GM19467 (cell line): ENCODE results near the gene SH3BGRL2.
A peak's percentile ranks its signal among the peaks of the same experiment; 100 is the strongest.

Experiments
- ATAC-seq: cut with Tn5 transposase; IDR thresholded peaks from one replicate; pipeline ENCODE4 v1.9.1; 2021; ENCODE audit warnings: mild to moderate bottlenecking, moderate library complexity; ENCODE audit not compliant: unreplicated experiment

Gene SH3BGRL2

DNA sequence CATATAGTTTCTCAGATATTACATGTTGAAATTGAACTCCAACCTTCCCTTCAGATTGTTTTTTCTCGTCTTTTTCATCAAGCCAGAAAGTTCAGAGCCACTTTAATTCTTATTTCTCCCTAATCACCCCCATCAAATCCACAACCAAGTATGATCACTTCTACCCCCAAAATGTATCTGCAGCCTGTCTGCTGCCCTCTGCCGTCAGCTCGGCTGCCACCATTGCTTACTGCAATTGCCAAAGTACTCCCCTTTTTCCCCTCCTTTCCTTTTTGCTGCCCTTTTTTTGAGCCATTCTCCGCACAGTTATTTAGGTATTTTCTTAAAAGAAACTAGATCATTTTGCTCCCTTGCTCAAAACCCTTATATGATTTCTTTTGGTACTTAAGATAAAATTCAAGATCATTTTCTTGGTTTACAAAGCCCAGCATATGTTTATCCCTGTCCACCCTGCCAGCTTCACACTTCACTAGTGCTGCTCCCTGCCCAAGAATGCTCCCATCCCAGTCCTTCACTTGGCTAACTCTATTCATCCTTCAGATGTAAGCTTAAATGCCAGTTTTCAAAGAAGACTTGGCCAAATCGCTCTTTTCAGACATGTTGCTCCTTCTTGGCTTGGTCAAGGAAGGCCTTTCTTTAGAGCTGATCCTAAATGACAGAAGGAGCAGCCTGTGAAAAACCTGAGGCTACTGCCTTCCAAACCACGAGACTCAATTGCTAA, 63.7 kb downstream of the SH3BGRL2 start:
- no peak for ATAC-seq

DNA sequence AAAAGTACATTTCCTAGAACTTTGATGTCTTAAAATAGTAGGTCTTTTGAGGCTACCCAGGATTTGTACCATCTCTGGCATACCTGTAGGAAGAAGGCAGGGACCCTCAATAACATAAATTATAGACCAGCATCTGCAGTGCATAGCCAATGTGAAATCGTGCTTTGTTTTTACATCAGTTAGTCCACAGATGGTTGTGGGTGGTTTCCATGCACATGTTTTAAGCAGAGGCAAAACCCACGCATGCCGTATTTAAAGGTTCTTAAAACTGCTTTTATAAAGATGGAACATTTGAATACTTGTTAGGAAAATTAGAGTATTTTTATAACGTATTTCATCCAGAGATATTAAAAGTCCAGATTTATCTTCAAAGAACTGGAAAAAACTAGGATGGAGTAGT, 66.3 kb downstream of the SH3BGRL2 start:
- no peak for ATAC-seq

DNA sequence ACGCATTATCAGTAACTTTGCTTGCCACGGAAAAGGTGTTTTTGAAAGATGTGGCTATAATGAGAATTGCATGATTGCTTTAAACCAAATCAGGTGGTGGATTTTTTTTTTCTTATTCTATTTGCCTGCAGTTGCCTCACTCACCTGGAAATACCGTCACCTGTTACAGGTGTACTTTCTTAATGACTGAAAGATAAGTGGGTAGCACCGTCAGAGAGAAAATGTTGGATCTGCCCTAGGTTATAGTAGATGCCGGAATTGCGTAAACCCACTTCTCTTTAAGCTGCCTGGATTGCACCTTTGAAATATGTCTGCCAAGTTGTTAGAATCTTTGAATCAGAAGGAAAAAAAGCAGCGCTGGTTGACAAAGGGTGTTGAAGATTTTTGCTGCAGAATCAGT, 68.5 kb downstream of the SH3BGRL2 start:
- ATAC-seq: no peak

DNA sequence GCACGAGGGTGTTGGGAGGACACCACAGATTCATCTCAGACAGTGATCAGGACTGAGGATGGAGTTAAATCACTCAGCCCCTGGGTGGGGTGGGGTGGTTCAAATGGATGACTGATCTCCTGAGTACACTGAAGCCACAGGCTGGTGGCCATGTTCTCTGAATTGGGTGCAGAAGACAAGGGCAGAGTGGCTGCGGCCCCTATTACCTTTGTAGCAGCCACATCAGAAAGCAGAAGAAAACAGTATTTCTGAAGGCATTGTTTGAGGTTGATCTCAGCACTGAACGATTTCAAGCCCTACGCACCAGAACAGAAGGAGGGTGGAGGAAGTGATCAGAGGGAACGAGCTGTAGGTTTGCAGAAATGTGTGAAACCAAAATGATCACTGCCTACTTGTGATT, 71.6 kb downstream of the SH3BGRL2 start:
- no peak for ATAC-seq

GRCh38 chr6:79704200-79704599, 73.1 kb downstream of the SH3BGRL2 start:
- ATAC-seq: no peak

- ATAC-seq: no peak
Observed at GRCh38 chr6:79705456-79705995, 74.4 kb downstream of the SH3BGRL2 start.

- no peak for ATAC-seq
Observed at GRCh38 chr6:79706527-79706926, 75.4 kb downstream of the SH3BGRL2 start.

- ATAC-seq: no peak
Observed at GRCh38 chr6:79707621-79708020, 76.5 kb downstream of the SH3BGRL2 start.

DNA sequence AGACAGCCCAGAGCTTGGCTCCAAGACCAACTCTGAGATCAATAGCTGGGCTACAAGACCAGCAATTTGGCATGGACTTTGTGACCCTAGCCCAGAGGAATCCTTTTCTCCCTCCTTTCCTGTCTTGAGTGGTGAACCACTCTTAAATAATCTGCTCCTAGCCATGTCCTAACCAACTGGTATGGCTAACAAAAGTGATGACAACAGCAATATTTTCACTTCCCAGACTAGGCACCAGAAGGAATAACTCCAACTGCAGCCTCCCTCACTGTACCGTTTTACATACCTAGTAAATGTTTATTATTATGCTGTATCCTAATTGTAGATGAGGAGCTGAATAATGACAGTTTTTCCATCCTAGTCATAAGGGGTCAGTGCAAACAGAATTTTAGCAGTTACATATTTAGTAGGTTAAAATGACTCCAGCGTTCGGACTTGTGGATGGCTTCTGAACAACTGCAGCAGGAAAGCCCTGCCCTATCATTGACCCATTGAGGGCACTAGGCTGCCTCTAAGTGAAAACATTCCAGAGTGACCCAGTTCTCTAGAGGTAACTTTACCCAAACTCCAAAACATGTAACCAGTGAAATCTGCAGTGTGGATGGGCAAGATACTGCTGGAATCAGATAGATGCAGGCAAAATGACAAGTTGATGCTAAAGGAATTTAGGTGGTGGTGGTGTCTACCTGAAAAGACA, 77.1 kb downstream of the SH3BGRL2 start:
- no peak for ATAC-seq

DNA sequence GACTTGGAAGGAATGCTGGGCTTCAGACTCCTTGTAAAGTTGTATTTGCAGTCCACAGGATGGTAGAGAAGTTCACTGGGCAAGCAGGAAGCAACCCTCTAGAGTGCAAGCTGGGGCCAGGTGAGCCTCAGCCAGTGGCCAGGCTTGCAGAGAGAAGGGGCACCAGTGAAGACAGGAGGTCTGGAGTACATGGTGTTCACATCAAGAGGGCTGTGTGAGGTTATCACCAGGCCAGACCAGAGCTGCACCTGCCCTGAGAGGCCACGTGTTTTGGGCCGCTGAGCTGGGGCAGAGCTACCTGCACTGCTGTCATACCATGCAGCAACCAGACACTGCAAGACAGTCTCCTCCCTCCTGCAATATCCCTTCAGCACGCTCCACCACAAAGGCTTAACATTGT, 79.0 kb downstream of the SH3BGRL2 start:
- ATAC-seq: no peak

- no peak for ATAC-seq
Observed at GRCh38 chr6:79711167-79711566, 80.0 kb downstream of the SH3BGRL2 start.

DNA sequence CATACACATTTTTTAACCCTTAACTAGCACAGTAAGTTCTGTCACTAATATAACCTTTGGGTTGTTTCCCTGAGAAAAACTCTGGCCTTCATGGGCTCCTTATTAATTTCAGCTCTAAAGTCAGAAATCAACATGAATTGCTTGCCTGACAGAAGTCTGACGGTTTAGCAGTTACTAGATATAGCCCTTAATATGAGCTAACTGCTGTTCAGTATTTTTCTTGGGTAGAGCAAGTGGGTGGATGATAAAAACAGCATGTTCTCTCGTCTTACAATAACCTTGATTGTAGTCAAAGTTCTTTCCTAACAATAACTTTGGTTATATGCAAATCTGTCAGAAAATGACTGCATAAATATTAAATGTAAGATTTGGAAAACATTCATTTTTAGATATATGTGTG, 81.0 kb downstream of the SH3BGRL2 start:
- no peak for ATAC-seq

DNA sequence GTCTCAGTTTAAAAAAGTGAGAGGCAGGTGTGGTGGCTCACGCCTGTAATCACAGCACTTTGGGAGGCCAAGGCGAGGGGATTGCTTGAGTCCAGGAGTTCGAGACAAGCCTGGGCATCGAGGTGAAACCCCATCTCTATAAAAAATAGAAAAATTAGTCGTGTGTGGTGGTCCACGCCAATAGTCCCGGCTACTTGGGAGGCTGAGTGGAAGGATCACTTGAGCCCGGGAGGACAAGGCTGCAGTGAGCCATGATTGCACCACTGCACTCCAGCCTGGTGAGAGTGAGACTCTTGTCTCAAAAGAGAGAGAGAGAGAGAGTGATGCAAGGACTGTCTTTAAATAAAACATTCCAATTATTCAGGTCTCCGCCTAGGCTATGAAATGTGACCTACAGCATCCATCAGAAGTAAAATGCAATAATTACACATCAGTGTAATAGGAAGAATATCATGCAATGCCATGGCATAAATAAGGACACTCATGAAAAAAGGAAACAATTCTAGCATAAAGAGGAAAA, 81.5 kb downstream of the SH3BGRL2 start:
- ATAC-seq: no peak

- peak; percentile 83 for ATAC-seq
Observed at GRCh38 chr6:79713701-79714322, 82.7 kb downstream of the SH3BGRL2 start.

DNA sequence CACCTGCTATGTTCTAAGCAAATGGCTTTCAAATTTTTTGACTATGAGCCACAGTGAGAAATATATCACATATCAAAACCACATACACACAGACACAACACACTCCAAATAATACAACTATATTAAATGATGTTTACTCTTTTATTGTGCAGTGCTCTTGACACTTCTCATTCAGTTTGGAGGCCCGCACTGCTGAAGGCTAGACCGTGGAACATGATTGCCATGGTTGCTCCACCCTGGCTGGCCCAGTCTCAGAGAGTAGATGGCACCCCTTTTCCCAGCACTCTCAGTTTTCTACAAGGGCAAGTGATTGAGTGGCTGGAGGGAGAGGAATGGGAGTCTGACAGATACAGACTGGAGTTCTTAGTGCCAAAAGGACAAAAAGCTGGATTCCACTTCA, 86.9 kb downstream of the SH3BGRL2 start:
- ATAC-seq: no peak

GRCh38 chr6:79718509-79719247, 87.5 kb downstream of the SH3BGRL2 start:
- ATAC-seq: no peak

DNA sequence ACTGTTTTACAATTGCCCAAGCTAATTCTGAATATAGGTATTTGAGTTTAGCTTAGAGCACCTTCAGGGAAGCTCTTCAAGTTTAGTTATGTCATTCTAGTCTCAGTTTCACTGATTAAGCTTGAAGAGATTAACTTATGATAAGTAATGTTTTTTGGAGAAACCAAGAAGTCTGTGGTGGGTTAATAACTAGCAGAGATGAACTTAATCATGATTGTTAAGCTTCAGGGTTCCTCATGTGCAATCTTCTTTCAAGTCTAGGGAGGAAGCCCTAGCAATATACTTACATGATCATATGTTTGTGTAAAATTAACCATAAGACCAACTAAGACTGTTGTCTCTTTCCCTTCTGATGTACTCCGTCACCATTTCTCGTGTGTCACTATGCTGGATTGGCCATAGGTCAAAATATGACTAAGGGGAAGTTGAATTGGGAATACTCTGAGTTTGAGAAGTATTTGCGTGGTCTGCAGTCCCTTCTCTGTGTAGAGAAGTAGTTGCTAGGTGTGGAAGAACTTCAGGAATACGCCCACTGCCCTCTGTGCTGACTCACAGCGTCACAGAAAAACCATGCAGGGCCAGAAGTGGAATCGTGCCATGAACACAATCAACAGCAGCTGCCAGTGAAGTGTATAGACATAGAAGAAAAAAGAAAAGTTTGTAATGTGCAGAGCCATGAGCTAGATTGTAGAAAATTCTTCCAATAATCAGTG, 88.3 kb downstream of the SH3BGRL2 start:
- no peak for ATAC-seq

DNA sequence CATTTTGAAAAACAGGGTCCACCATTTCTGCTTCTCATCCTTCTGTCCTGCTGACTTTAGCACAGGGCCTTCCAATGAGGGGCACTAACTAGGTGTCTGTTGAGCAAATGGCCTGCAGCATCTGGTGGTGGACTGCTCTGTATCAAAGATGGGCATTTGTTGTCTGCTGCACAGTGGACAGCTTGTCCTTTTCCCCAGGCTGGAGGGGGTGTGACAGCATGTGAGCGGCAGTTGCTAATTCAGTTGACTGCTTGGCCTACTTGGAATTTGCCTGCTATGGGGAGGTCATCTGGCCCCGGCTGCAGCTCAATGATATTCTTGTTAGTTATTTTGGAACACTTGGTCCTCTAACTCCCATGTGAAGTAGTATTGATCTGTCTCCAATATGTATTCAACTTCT, 93.7 kb downstream of the SH3BGRL2 start:
- ATAC-seq: no peak

GRCh38 chr6:79731471-79731870, 100.3 kb downstream of the SH3BGRL2 start:
- no peak for ATAC-seq

- ATAC-seq: no peak
Observed at GRCh38 chr6:79733388-79733787, 102.3 kb downstream of the SH3BGRL2 start.
